Fibroblast of skin of right quadriceps (primary cell): ENCODE results near the gene DNAJB12.
A peak's percentile ranks its signal among the peaks of the same experiment; 100 is the strongest.
"Not testable (repeated sequence)": the region's sequence is repeated elsewhere in the genome, so short reads cannot be mapped to it uniquely, and the experiment has no call there.

Source experiments
- DNase-seq: peaks from one replicate; pipeline ENCODE4 v3.0.0-alpha.2; 2013

Gene DNAJB12

DNA sequence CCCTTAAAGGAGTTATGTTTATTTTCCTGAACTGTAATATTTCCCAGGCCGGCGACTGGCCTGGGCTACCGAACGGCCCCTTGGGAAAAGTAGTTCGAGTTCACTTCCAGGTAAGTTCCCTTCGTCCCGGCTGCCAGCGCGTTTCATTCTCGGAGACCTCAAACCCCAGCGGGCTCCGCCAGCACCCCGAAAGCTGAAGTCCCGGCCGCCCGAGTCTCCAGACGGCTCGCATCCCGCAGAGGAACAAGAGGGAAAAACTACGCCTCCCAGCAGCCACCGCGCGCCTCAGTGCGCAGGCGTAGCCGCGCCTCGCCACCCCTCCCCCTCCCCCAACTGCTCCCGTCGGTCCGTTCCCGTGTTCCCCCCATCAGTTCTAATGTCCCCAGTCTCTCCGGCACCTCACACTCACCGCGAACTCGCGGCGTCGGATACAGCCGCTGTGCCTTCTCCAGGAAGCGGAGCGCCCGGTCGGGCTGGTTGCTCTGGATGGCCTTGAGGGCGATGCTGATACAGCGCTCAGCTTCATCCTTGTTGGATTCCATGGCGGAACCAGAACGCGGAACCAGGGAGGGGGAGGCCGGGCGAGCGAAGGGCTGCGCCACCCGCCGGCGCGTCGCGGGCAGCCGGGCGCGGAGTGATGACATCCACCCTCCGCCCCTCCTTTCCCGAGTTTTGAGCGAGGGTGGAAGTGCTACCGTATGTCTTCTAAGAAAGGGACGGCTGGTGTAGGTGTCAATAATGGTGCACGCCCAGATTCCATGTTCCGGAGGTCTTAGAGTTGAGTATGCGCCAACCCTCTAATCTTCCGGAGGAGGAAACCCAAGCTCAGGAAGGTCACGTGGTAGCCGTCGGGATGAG is at the start of gene DNAJB12:
DNAJB12 (minus strand) TSS at position 564 of the 858 bp plus-strand sequence; CDS start at position 542, 22 bp downstream.
- DNase-seq: peak; percentile 98

DNA sequence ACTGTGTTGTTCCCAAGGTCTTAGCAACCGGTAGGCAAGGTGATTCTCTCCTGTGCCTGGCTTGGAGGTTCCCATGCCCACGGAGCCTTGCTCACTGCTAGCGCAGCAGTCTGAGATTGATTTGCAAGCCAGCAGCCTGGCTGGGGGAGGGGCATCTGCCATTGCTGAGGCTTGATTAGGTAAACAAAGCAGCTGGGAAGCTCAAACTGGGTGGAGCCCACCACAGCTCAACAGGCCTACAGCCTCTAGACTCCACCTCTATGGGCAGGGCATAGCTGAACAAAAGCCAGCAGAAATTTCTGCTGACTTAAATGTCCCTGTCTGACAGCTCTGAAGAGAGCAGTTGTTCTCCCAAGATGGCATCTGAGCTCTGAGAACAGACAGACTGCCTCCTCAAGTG is 40.9 kb upstream of the DNAJB12 start:
- not testable (repeated sequence) for DNase-seq

DNA sequence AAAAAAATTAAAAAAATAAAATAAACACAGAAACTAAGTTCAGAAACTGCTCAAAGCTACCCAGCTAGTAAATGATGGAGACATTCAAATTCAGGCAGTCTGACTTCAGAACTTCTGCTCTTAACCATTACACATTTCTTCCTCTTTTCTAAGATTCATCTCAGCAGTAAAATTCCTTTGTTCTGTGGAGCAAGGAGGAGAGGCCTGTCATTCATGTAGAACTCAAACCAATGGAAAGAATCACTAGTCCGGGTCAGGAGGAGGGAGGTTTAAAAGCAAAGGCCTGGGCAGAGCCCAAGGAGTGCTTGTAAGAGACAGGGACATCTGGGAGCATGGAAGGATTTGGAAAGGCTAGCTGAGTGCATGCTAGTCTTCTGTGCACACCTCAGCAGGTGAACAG is 37.9 kb upstream of the DNAJB12 start:
- no peak for DNase-seq

DNA sequence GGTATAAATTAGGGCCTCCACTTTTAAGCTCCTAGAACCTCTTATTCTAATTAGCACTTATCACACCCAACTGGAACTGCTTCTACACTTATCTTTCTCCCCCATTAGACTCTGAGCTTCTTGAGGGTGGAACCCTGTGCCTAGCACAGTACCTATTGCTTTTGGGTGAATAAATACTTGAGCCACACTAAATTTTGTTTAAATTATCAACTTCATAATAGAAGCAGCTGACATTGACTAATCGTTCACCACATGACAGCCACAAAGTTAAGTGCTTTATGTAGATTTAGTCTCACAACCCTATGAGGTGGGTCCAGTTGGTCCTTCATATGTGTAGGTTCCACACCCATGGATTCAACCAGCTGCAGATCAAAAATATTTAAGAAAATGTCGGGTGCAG is 36.0 kb upstream of the DNAJB12 start:
- no peak for DNase-seq

DNA sequence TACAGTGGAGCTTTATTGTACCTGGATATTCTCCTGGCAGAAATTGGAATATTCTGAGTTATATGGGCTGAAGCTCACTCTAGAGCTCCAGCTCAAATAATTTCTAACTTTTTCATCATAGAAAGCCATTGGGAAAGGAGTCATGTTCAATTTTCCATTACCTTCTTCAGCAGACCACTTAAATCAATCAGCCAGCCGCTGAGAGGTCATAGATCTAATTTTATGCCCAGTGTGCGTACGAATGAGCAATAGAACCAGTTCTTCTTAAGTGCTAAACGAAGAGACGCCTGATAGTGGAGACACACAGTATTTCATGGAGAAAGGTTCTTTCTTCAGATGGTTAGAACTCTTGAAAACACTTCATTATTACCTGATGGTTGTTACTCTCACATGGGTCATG is 35.0 kb upstream of the DNAJB12 start:
- no peak for DNase-seq

DNA sequence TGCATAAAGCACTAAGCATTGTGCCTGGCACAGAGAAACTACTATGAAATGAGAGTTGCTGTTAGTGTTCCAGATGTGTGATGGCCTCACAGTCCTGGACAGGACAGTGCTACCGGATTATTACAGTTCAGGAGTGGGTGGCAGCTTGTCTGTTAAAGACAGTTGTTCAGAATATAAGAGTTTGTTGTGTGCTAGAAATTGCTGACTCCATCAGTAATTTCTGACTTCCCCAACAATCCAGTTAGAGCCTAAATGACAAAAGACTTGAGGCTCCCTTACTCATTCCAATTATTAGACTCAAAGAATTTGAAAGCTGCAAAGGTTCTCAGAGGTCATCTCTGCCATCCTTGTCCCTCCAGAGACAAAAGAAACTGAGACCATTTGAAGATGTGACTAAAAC is 34.3 kb upstream of the DNAJB12 start:
- DNase-seq: no peak

DNA sequence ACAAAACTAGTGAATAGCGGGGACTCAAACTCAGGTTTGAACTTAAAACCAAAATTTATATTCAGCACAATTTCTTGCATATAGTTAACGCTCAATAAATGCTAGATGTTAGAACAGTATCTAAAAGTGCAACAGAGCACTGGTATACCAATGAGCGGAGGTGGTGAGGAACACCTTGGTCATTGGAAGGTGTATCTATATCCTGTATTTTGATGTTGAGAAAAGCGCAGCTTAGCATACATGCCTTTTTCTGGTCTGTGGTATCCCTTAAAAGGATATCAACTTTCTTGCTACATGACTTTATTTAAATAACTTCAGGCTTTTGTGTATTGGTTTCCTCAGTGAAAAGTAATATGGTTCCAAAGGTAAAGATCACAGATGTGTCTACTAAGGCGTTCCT is 33.3 kb upstream of the DNAJB12 start:
- no peak for DNase-seq

DNA sequence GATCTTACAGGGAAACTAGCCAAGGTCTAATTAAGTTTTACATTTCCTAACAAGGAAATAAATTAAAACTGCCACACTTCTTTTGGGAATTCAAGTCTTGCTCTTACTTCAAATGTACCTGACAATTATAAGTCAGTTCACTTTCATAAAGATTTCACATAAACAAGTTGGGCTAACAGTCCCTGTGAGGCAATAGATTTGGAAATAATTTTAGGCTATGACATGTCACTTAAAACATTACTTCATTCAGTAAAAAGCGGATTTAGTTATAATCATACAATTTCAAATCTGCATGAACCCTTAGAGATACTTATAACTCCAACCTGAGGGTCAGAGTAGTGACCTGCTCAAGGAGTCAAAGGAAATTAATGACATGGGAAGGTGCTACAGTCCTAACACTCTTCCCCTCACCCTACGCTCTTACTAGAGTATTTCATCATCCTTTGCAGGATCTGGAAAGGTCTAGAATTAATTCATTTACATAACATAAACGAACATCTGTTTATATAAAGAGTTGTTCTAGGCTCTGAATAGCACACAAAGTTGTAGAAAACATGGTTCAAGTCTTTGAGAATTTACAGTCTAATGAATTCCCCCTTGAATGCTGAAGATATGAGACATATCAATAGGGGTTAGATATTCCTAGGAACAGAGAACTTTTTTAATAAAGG is 32.3 kb upstream of the DNAJB12 start:
- DNase-seq: no peak

DNA sequence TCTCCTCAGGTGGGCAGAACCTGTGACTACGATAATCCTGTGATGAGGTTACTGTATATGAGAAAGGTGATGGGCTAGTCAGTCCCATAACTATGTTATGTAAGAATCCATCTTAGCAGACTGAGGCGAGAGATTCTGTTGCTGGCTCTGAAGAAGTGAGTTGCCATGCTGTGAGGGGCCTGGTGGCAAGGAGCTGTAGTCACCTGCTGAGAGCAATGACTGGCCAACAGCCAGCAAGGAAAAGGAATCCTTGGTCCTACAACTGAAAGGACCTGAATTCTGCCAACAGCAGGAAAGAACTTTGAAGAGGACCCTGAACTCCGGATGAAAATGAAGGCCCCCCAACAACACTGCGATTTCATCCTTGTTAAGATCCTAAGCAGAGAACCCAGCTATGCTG is 31.0 kb upstream of the DNAJB12 start:
- DNase-seq: no peak

DNA sequence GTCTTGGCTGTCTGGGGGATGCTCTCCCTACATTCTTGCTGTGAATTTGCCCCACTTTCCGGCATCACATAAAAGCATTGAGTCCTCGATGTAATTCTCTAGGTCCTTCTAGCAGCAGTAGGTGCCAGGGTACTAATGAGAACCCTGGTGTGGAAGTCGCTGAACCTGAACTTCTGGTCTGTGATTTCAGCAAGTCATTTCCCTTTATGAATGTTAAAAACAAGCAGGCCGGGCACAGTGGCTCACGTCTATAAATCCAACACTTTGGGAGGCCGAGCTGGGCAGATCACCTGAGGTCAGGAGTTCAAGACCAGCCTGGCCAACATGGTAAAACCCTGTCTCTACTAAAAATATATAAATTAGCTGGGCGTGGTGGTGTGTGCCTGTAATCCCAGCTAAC is 30.3 kb upstream of the DNAJB12 start:
- DNase-seq: not testable (repeated sequence)

DNA sequence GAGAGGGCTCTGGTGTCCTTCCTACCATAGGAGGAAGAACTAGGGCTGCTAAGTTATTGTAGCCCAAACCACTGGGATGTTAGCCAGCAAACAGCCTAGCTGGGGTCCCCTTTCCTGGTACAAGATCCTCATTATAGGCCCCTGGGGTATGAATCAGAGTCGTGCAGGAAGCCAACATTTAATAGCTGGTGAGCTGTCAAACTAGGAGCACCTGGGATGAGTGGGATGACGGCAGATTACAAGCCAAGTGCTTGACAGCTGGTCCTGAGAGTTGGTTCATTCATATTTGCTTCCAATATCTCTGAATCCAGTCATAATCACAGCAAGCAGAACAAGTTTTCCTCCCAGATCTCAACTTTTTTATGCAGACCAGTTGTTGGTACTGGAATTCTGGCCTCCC is 25.1 kb upstream of the DNAJB12 start:
- DNase-seq: no peak

DNA sequence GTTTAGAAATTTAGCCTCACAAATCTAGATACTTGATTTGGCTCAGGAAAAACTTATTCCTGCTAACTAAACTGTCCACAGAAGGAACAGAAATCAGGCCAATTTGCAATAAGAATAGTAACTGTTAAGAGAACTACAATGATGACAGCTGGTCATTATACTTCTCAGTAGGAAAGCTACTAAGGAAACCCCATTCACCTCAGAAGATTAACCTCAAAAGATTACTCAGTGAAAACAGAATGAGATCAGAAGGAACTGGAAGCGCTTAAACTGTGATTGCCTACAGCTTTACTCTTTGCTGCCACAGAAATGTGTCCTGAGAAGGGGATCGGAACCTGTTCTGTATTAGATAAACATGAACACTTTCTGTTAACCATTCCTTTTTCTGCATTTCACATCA is 24.3 kb upstream of the DNAJB12 start:
- DNase-seq: no peak

DNA sequence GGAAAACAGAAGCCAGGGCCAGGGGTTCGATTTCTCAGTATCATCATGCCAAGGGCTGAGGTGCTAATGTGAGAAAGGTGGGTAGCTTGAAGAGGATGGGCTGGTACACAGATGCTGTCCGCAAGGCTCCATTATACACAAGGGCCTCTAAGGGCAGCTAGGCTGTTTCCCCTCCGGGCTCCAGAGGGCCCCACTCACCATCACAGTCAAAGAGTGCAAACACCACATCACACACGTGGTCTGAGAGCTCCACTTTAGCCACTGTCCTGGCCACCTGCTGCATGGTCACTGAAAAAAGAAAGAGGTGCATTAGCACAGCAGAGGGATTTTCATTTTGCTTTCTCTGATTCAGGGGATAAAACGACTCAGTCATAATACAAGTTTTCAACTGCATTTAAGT is 20.9 kb upstream of the DNAJB12 start:
- DNase-seq: no peak

DNA sequence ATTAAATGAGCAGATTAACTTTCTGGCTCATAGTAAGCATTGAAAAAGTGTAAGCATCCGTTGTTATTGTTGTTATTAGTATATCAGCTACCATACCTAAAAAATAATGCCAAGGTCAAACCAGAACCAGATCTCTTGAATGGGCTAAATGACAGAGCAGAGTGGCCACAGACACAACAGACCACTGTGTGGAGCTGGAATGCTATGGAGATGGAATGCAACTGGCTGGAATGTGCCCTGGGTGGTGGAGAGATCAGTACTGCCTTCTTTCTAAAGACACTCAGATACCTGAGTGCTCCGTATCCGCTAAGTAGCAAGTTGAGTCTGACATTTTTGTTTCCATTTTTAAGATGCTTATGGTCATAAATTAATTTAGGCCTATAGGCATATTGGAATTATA is 20.5 kb upstream of the DNAJB12 start:
- DNase-seq: no peak

DNA sequence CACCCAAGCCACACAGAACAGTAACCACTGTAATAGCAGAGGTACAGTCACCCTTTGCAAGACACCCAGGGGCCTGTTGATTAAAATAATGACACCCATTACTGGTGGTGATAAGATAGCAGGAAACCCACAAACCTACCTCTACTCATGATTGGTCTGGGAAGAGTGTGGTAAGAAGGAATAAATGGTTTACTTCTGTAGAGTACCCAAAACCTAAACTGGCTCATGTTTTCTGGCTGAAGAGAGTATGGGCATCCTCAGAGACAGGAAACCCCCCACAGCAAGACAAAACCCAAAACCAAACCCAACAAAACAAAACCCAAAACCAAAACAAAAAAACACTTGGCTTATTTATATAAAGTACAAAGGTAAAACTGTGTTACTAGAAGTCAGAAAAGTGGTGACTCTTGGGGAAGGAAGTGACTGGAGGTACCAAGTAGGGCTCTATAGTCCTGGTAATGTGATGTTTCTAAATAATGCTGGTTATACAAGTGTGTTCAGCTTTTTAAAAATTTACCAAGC is 15.5 kb upstream of the DNAJB12 start:
- DNase-seq: no peak

DNA sequence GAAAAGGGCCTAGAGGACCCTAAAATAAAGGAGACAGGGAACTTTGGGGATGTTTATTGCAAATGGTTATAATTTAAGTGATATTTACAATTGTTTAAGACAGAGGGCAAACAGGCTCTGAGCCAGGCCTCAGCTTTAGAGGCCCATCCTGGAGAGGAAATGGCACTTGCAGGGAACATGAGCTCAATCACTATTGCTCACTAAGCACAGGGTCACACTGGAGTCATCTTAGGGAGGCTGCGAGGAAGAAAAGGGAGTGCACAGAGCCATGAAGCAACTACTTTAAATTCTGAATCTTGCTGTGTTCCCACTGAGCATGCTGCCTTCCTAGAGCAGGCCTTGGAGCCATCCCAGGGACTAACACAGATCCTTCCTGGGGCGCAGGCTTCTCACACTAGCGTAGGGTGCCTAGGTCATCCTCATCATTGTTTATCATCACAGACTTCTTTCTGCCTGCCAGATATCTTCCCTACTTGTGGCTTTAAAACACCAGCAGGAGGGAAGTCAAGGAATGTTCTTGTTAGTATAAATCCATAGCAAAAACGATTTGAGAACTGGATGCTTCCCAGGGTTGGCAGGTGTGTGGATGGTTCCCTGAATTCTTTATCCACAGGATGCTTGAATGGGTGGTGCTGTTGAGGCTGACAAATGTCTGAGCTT is 12.7 kb upstream of the DNAJB12 start:
- no peak for DNase-seq

DNA sequence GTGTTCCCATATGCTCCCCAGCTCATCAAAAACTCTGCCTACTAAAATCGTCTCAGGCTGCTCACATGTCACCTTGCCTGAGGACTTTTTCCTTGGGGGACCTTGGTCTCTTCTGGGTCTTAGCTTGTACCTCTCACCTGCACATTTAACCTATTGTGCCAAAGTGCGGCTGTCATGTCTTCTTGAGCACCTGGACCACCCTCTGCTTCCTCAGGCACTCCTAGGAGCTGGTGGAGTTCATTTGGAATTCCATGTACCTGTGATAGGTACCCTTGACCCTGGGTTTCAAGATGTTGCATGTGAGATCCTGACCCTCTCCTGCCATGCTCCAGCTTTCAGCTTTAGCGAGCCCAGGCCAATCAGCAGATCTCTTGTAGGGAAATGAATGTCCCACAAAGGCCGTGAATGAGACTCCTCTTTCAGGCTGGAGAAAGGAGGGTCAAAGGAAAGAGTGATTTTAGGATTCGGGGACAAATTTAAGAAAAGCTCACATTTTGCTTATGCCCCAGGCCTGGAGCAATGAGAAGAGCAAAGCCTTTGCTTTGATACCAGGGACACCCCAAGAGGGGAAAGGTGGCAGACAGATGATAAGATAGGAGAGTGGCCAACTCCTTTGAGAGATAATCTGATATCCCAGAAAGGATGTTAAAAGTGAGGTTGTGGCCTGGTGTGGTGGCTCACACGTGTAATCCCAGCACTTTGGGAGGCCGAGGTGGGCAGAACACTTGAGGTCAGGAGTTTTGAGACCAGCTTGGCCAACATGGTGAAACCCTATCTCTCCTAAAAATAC is 10.6 kb upstream of the DNAJB12 start:
- DNase-seq: no peak

DNA sequence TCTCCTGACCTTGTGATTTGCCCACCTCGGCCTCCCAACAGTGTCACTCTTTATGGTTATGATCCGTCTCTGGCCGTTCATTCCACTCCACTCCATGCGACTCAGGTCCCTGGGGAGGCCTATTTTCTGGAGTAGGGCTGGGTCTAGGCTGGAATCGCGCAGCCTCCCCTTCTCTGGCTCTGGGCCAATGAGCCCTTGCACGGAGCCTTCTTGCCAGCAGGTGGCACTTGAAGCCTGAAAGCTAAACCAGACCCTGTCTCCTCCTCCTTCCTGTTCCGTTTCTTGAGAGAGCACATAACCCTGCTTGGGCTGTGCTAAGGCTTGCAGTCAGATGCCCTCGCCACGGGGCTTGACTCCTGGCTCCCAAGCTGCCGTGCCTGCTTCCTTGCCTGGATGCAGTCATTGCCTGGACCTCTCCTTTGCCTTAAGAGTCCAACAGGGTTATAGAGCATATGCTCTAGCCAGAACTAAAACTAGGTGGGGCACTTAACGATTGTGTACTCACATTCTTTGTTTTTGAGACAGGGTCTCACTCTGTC is 9.6 kb upstream of the DNAJB12 start:
- DNase-seq: peak; percentile 94

DNA sequence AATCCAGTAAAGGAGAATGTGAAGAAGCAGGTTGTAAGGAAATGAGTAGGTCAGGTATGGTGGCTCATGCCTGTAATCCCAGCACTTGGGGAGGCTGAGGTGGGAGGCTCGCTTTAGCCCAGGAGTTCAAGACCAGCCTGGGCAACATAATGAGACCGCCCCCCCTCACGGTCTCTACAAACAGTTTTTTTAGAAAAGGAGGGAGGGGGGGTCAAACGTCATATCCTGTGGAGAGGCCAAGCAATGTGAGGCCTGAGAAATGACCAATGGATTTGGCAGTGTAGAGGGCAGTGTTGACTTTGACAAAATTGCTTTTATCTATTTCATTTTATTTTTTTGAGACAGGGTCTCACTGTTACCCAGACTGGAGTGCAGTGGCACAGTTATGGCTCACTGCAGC is 2.3 kb upstream of the DNAJB12 start:
- DNase-seq: no peak

DNA sequence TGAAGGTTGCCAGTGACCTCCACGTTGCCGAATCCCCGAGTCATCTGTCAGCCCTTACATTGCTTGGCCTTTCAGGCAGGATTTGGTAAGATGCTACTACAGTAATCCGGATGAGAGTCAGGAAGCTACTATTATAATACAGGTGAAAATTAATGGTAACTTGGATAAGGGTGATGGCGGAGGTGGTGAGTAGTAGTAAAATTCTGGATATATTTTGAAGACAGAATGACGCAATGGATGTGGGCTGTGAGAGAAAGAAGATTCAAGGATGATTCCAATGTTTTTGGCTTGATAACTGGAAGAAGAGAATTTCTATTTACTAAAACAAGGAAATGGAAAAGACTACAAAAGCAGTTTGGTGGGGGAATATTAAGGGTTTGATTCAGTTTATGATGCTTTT is 1.4 kb upstream of the DNAJB12 start:
- no peak for DNase-seq

DNA sequence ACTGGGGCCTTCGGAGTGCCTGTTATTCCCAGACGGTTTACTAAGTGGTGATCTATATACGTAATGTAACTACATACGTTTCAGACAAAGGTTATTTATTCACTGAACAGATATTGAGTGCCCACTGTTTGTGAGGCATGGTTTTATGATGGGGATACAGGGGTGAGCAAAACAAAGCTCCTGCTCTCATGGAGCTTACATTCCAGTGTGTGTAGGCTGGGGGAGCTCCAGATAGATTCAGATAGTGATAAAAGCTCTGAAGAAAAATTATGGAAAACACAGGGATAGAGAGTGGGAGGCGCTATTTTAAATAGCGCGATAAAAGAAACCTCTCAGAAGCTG is 466 bp upstream of the DNAJB12 start:
- no peak for DNase-seq

DNA sequence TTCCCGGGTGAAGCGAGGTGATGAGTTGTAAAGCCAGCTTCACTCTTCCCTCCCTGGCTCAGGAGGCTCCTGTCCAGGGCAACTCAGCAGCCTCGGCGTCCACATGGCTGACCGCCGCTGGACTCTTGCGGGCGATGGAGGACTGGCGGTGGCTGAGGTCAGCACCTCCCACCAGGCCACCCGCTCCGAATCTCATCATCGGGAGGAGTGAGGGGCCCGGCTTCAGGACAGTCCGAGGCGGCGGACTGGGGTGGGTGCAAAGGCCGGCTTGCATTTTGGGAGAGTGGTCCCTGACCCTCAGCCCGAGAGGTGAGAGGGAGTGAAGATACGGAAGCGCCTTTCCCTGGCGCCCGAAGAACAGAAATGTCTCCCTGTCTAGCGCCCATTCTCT is 759 bp downstream of the DNAJB12 start:
- DNase-seq: no peak
